GM21360 (cell line): ENCODE results near the gene FERMT3.

Source experiments
- ATAC-seq: cut with Tn5 transposase; IDR thresholded peaks from one replicate; pipeline ENCODE4 v1.9.1; 2021; ENCODE audit warnings: mild to moderate bottlenecking, moderate library complexity; ENCODE audit not compliant: unreplicated experiment

Gene FERMT3

GRCh38 chr11:64247729-64248531, 41.4 kb downstream of the FERMT3 start:
- no peak for ATAC-seq

GRCh38 chr11:64248578-64248977, 42.1 kb downstream of the FERMT3 start:
- no peak for ATAC-seq

GRCh38 chr11:64249038-64249437, 42.5 kb downstream of the FERMT3 start:
- no peak for ATAC-seq

- no peak for ATAC-seq
Measured at GRCh38 chr11:64249563-64250414, 43.3 kb downstream of the FERMT3 start.

- ATAC-seq, result no peak
Measured at GRCh38 chr11:64250415-64251015, 44.0 kb downstream of the FERMT3 start.

GRCh38 chr11:64251016-64251752, 44.7 kb downstream of the FERMT3 start, which contains the start of gene PLCB3:
Gene PLCB3 (plus strand): TSS chr11:64251530. CDS start chr11:64251650, 120 bp downstream.
- peak; percentile 36 for ATAC-seq

GRCh38 chr11:64251753-64252002, 45.2 kb downstream of the FERMT3 start:
- no peak for ATAC-seq

GRCh38 chr11:64252003-64252872, 45.7 kb downstream of the FERMT3 start:
- no peak for ATAC-seq

- no peak for ATAC-seq
Measured at GRCh38 chr11:64253043-64253442, 46.5 kb downstream of the FERMT3 start.

- no peak for ATAC-seq
Measured at GRCh38 chr11:64253481-64253880, 47.0 kb downstream of the FERMT3 start.

- no peak for ATAC-seq
Measured at GRCh38 chr11:64254326-64254725, 47.8 kb downstream of the FERMT3 start.

GRCh38 chr11:64255135-64256128, 48.9 kb downstream of the FERMT3 start:
- ATAC-seq, result no peak

- ATAC-seq, result no peak
Measured at GRCh38 chr11:64256300-64256699, 49.8 kb downstream of the FERMT3 start.

- no peak for ATAC-seq
Measured at GRCh38 chr11:64258356-64258755, 51.8 kb downstream of the FERMT3 start.

- no peak for ATAC-seq
Measured at GRCh38 chr11:64258946-64259532, 52.5 kb downstream of the FERMT3 start.

GRCh38 chr11:64259533-64260067, 53.1 kb downstream of the FERMT3 start:
- ATAC-seq, result no peak

GRCh38 chr11:64260147-64260708, 53.7 kb downstream of the FERMT3 start:
- no peak for ATAC-seq

GRCh38 chr11:64261556-64262080, 55.1 kb downstream of the FERMT3 start:
- no peak for ATAC-seq
